A549 (cell line): ENCODE measurements around the gene TRAPPC1.

Experiments
- CTCF ChIP-seq: fragments of >200 bp; sonication (Bioruptor Twin); formaldehyde crosslinking; IDR thresholded peaks from 3 replicates; pipeline ENCODE4 v1.5.1; 2016
- EP300 ChIP-seq, 2 experiments: fragments of >200 bp; sonication (Bioruptor Twin); formaldehyde crosslinking; IDR thresholded peaks; 2 replicates in 1 of 2; 3 replicates in 1 of 2; pipeline ENCODE4 v1.6.1; 2016 to 2017
- NR3C1 ChIP-seq: fragments of >200 bp; sonication (Bioruptor Twin); formaldehyde crosslinking; IDR thresholded peaks from 3 replicates; pipeline ENCODE4 v1.6.1; 2017
- POLR2A ChIP-seq: IDR thresholded peaks from 2 replicates; pipeline ENCODE4 v1.6.1; 2012; ENCODE audit warnings: mild to moderate bottlenecking, low read length
- POLR2AphosphoS2 ChIP-seq: conservative IDR thresholded peaks from 2 replicates; pipeline ENCODE4 v1.6.1; 2012; ENCODE audit warnings: low read length, improper control_type of control experiment, inconsistent platforms
- RNF2 ChIP-seq: fragments of 200-600 bp; sonication (generic); IDR thresholded peaks from 2 replicates; pipeline ENCODE4 v1.6.1; 2016; ENCODE audit warnings: low read depth, mild to moderate bottlenecking, antibody characterized with exemption, moderate library complexity, borderline replicate concordance
- SMC3 ChIP-seq: fragments of >200 bp; sonication (Bioruptor Twin); formaldehyde crosslinking; IDR thresholded peaks from 3 replicates; pipeline ENCODE4 v1.6.1; 2018; ENCODE audit warnings: inconsistent platforms
- ZFP36 ChIP-seq: fragments of 450-650 bp; IDR thresholded peaks from 2 replicates; pipeline ENCODE4 v1.6.1; 2014; ENCODE audit warnings: borderline replicate concordance; ENCODE audit not compliant: partially characterized antibody

- TF ChIP-seq EP300 (IDR thresholded peaks at IDR 0.05): no peak
- no peak for TF ChIP-seq POLR2A
- no peak for TF ChIP-seq POLR2AphosphoS2
- no peak for TF ChIP-seq SMC3
- no peak for TF ChIP-seq ZFP36
- no peak for TF ChIP-seq NR3C1
- TF ChIP-seq RNF2: no peak
- TF ChIP-seq CTCF: no peak
Measured at GRCh38 chr17:7911116-7911515, 20.6 kb downstream of the TRAPPC1 start.
